ENCODE results near the gene KRT23.

DNA sequence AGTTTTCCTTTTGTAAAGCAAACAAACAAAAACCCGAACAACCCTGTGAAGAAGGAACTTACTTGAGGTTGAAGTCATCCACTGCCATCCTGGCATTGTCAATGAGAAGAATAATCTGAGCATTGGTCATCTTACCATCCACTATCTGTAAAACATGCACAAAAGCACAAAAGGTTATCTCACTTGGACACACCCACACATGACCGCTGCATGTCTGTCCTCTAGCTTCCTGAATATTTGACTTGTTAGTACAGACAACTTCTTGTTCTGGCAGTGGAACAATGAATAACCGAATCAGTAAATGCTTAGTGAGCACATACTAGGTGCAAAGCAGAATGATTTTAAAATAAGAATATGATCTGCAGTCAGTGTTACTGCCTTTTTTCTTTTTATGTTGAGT, 6.1 kb downstream of the KRT23 start:
- TF ChIP-seq, protein P1, sequence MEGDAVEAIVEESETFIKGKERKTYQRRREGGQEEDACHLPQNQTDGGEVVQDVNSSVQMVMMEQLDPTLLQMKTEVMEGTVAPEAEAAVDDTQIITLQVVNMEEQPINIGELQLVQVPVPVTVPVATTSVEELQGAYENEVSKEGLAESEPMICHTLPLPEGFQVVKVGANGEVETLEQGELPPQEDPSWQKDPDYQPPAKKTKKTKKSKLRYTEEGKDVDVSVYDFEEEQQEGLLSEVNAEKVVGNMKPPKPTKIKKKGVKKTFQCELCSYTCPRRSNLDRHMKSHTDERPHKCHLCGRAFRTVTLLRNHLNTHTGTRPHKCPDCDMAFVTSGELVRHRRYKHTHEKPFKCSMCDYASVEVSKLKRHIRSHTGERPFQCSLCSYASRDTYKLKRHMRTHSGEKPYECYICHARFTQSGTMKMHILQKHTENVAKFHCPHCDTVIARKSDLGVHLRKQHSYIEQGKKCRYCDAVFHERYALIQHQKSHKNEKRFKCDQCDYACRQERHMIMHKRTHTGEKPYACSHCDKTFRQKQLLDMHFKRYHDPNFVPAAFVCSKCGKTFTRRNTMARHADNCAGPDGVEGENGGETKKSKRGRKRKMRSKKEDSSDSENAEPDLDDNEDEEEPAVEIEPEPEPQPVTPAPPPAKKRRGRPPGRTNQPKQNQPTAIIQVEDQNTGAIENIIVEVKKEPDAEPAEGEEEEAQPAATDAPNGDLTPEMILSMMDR (IDR thresholded peaks at IDR 0.05): no peak
- no peak for TF ChIP-seq POLR2A (IDR thresholded peaks at IDR 0.05)
